ENCODE results near the gene UMAD1.
A peak's percentile ranks its signal among the peaks of the same experiment; 100 is the strongest.

Gene UMAD1

GRCh38 chr7:7693881-7694280, 53.3 kb downstream of the UMAD1 start:
- Mint-ChIP-seq H3K27ac (no peak overlapping the region), H3K4me1 (peaks cover 22% of the 10 kb centered on the region), H3K27me3 (no peaks in the 10 kb centered on the region), H3K36me3 (ENCODE audit: low read depth) (peaks cover 5% of the 10 kb centered on the region), H3K9me3 (no peaks in the 10 kb centered on the region), H3K4me3 (no peak overlapping the region)
- ATAC-seq (no peak), DNase-seq (no peak)

GRCh38 chr7:7694542-7694941, 54.0 kb downstream of the UMAD1 start:
- peaks cover 25% of the 10 kb centered on the region for H3K4me1 Mint-ChIP-seq
- DNase-seq (no peak), ATAC-seq (no peak)
- peaks cover 5% of the 10 kb centered on the region for H3K36me3 Mint-ChIP-seq (ENCODE audit: low read depth)
- H3K27ac Mint-ChIP-seq = no peak overlapping the region
- no peak overlapping the region for H3K4me3 Mint-ChIP-seq
- no peaks in the 10 kb centered on the region for H3K27me3 Mint-ChIP-seq
- H3K9me3 Mint-ChIP-seq = no peaks in the 10 kb centered on the region

- no peak overlapping the region for H3K27ac Mint-ChIP-seq
Measured at GRCh38 chr7:7695111-7695817, 54.7 kb downstream of the UMAD1 start.

GRCh38 chr7:7696458-7697119, 56.0 kb downstream of the UMAD1 start:
- H3K27ac Mint-ChIP-seq = no peak overlapping the region
- no peaks in the 10 kb centered on the region for H3K27me3 Mint-ChIP-seq
- no peak for ATAC-seq
- no peaks in the 10 kb centered on the region for H3K9me3 Mint-ChIP-seq
- H3K4me3 Mint-ChIP-seq = no peak overlapping the region
- no peak for DNase-seq
- H3K4me1 Mint-ChIP-seq = peaks cover 32% of the 10 kb centered on the region
- peaks cover 5% of the 10 kb centered on the region for H3K36me3 Mint-ChIP-seq (ENCODE audit: low read depth)

More at GRCh38 chr7:7695111-7695817, 54.7 kb downstream of the UMAD1 start:
- Mint-ChIP-seq H3K9me3 (no peaks in the 10 kb centered on the region), H3K4me3 (no peak overlapping the region), H3K36me3 (ENCODE audit: low read depth) (peaks cover 5% of the 10 kb centered on the region), H3K4me1 (peaks cover 30% of the 10 kb centered on the region), H3K27me3 (no peaks in the 10 kb centered on the region)
- DNase-seq = no peak
- no peak for ATAC-seq

GRCh38 chr7:7698930-7699329, 58.4 kb downstream of the UMAD1 start:
- Mint-ChIP-seq H3K4me1 (peaks cover 35% of the 10 kb centered on the region), H3K27me3 (no peaks in the 10 kb centered on the region), H3K9me3 (no peaks in the 10 kb centered on the region), H3K36me3 (ENCODE audit: low read depth) (peaks cover 2% of the 10 kb centered on the region), H3K4me3 (no peak overlapping the region), H3K27ac (no peak overlapping the region)
- no peak for ATAC-seq
- no peak for DNase-seq

GRCh38 chr7:7699380-7699779, 58.8 kb downstream of the UMAD1 start:
- ATAC-seq (no peak), DNase-seq (no peak)
- H3K27me3 Mint-ChIP-seq = no peaks in the 10 kb centered on the region
- H3K4me3 Mint-ChIP-seq = no peak overlapping the region
- peaks cover 2% of the 10 kb centered on the region for H3K36me3 Mint-ChIP-seq (ENCODE audit: low read depth)
- H3K9me3 Mint-ChIP-seq = no peaks in the 10 kb centered on the region
- no peak overlapping the region for H3K27ac Mint-ChIP-seq
- peaks cover 35% of the 10 kb centered on the region for H3K4me1 Mint-ChIP-seq

GRCh38 chr7:7699970-7700369, 59.4 kb downstream of the UMAD1 start:
- Mint-ChIP-seq H3K27ac (no peak overlapping the region), H3K27me3 (no peaks in the 10 kb centered on the region), H3K4me3 (no peak overlapping the region)

GRCh38 chr7:7701527-7701926, 61.0 kb downstream of the UMAD1 start:
- H3K4me3 Mint-ChIP-seq = no peak overlapping the region
- no peaks in the 10 kb centered on the region for H3K9me3 Mint-ChIP-seq
- ATAC-seq = no peak
- no peak overlapping the region for H3K27ac Mint-ChIP-seq
- H3K27me3 Mint-ChIP-seq = no peaks in the 10 kb centered on the region
- H3K36me3 Mint-ChIP-seq (ENCODE audit: low read depth) = peaks cover 2% of the 10 kb centered on the region
- H3K4me1 Mint-ChIP-seq = peaks cover 43% of the 10 kb centered on the region
- DNase-seq = no peak

More at GRCh38 chr7:7699970-7700369, 59.4 kb downstream of the UMAD1 start:
- no peak for DNase-seq
- Mint-ChIP-seq H3K4me1 (peaks cover 36% of the 10 kb centered on the region), H3K36me3 (ENCODE audit: low read depth) (peaks cover 2% of the 10 kb centered on the region), H3K9me3 (no peaks in the 10 kb centered on the region)
- no peak for ATAC-seq

GRCh38 chr7:7702826-7703225, 62.3 kb downstream of the UMAD1 start:
- Mint-ChIP-seq H3K27ac (no peak overlapping the region), H3K27me3 (no peaks in the 10 kb centered on the region)
- no peak for DNase-seq

GRCh38 chr7:7703427-7703826, 62.9 kb downstream of the UMAD1 start:
- no peak for DNase-seq
- ATAC-seq = no peak
- H3K4me3 Mint-ChIP-seq = no peak overlapping the region
- H3K27ac Mint-ChIP-seq = no peak overlapping the region
- no peaks in the 10 kb centered on the region for H3K27me3 Mint-ChIP-seq
- peaks cover 34% of the 10 kb centered on the region for H3K4me1 Mint-ChIP-seq
- no peaks in the 10 kb centered on the region for H3K9me3 Mint-ChIP-seq
- H3K36me3 Mint-ChIP-seq (ENCODE audit: low read depth) = peaks cover 2% of the 10 kb centered on the region

More at GRCh38 chr7:7702826-7703225, 62.3 kb downstream of the UMAD1 start:
- Mint-ChIP-seq H3K4me1 (peaks cover 37% of the 10 kb centered on the region), H3K4me3 (no peak overlapping the region), H3K36me3 (ENCODE audit: low read depth) (peaks cover 2% of the 10 kb centered on the region), H3K9me3 (no peaks in the 10 kb centered on the region)
- ATAC-seq = no peak

- DNase-seq = no peak
- peaks cover 26% of the 10 kb centered on the region for H3K4me1 Mint-ChIP-seq
- H3K27ac Mint-ChIP-seq = no peak overlapping the region
- H3K9me3 Mint-ChIP-seq = no peaks in the 10 kb centered on the region
- H3K36me3 Mint-ChIP-seq (ENCODE audit: low read depth) = peaks cover 2% of the 10 kb centered on the region
- H3K4me3 Mint-ChIP-seq = no peak overlapping the region
- H3K27me3 Mint-ChIP-seq = no peaks in the 10 kb centered on the region
- ATAC-seq = no peak
Measured at GRCh38 chr7:7704867-7705266, 64.3 kb downstream of the UMAD1 start.

- DNase-seq (no peak), ATAC-seq (no peak)
- Mint-ChIP-seq H3K4me3 (no peak overlapping the region), H3K27me3 (no peaks in the 10 kb centered on the region), H3K27ac (no peak overlapping the region), H3K9me3 (no peaks in the 10 kb centered on the region), H3K4me1 (peaks cover 24% of the 10 kb centered on the region), H3K36me3 (ENCODE audit: low read depth) (peaks cover 2% of the 10 kb centered on the region)
Measured at GRCh38 chr7:7705318-7705717, 64.8 kb downstream of the UMAD1 start.

GRCh38 chr7:7706101-7706511, 65.6 kb downstream of the UMAD1 start:
- H3K9me3 Mint-ChIP-seq = no peaks in the 10 kb centered on the region
- H3K4me3 Mint-ChIP-seq = no peak overlapping the region
- H3K4me1 Mint-ChIP-seq = peaks cover 27% of the 10 kb centered on the region
- H3K27ac Mint-ChIP-seq = peak overlapping the region; percentile 25
- ATAC-seq = no peak
- no peak for DNase-seq
- H3K27me3 Mint-ChIP-seq = no peaks in the 10 kb centered on the region
- H3K36me3 Mint-ChIP-seq (ENCODE audit: low read depth) = peaks cover 2% of the 10 kb centered on the region

- H3K36me3 Mint-ChIP-seq (ENCODE audit: low read depth) = peaks cover 2% of the 10 kb centered on the region
- DNase-seq = no peak
- no peak overlapping the region for H3K27ac Mint-ChIP-seq
- H3K4me3 Mint-ChIP-seq = no peak overlapping the region
- H3K27me3 Mint-ChIP-seq = no peaks in the 10 kb centered on the region
- H3K4me1 Mint-ChIP-seq = peaks cover 24% of the 10 kb centered on the region
- no peak for ATAC-seq
- H3K9me3 Mint-ChIP-seq = no peaks in the 10 kb centered on the region
Measured at GRCh38 chr7:7706556-7707172, 66.1 kb downstream of the UMAD1 start.

GRCh38 chr7:7707246-7707645, 66.7 kb downstream of the UMAD1 start:
- H3K4me1 Mint-ChIP-seq = peaks cover 22% of the 10 kb centered on the region
- ATAC-seq (no peak), DNase-seq (no peak)
- no peak overlapping the region for H3K27ac Mint-ChIP-seq
- peaks cover 2% of the 10 kb centered on the region for H3K36me3 Mint-ChIP-seq (ENCODE audit: low read depth)
- no peaks in the 10 kb centered on the region for H3K27me3 Mint-ChIP-seq
- no peaks in the 10 kb centered on the region for H3K9me3 Mint-ChIP-seq
- H3K4me3 Mint-ChIP-seq = no peak overlapping the region
